ENCODE measurements around the gene ERAS.

ERAS gene

GRCh38 chrX:48826135-48826875 is at the start of gene ERAS:
ERAS (plus strand) TSS chrX:48826513; CDS start chrX:48829124, 2,611 bp downstream.
- intact Hi-C loops (cut with micrococcal nuclease): no loop called here
- Mint-ChIP-seq H3K36me3 (ENCODE audit: low read depth) (peaks cover 45% of the 10 kb centered on the region), H3K9me3 (no peaks in the 10 kb centered on the region), H3K27me3 (peaks cover 49% of the 10 kb centered on the region), H3K4me3 (no peak within 1 kb of the TSS), H3K27ac (no peak within 1 kb of the TSS), H3K4me1 (ENCODE audit: low read depth) (peaks cover 6% of the 10 kb centered on the region)

DNA sequence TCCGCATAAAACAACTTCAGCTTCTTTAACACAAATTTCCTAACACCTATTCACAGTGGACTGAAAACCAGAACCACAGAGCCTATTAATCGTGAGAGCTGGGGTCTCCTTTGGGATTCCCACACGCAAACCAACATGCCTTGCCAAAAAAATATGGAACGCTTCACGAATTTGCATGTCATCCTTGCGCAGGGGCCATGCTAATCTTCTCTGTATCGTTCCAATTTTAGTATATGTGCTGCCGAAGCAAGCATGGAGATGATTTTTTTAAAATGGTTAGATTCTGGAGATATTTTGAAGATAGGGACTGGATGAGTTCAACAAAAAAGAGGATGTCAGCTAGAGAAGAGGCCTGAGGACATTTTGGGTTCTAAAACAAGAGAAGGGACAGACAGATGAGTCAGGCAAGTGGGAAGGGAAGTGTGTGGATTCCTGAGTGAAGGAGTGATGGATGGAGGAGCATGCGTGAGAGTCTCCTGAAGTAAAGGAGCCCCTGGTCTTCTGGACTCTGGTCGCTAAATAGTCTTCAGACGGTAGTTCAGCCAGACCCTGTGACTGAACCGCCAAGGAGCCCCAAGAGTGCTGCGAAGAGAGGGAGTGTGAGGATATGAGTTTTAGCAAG is 49.4 kb upstream of the ERAS start:
- Mint-ChIP-seq H3K27me3 (peaks cover 2% of the 10 kb centered on the region), H3K27ac (no peak overlapping the region), H3K36me3 (ENCODE audit: low read depth) (no peaks in the 10 kb centered on the region), H3K9me3 (no peaks in the 10 kb centered on the region), H3K4me1 (ENCODE audit: low read depth) (no peaks in the 10 kb centered on the region), H3K4me3 (no peak overlapping the region)
- intact Hi-C loops (cut with micrococcal nuclease): no loop called here

GRCh38 chrX:48779399-48779798 is 46.9 kb upstream of the ERAS start:
- intact Hi-C loops (cut with micrococcal nuclease): no loop called here
- Mint-ChIP-seq H3K9me3 (no peaks in the 10 kb centered on the region), H3K27ac (no peak overlapping the region), H3K4me3 (no peak overlapping the region), H3K4me1 (ENCODE audit: low read depth) (no peaks in the 10 kb centered on the region), H3K36me3 (ENCODE audit: low read depth) (no peaks in the 10 kb centered on the region), H3K27me3 (peaks cover 2% of the 10 kb centered on the region)

DNA sequence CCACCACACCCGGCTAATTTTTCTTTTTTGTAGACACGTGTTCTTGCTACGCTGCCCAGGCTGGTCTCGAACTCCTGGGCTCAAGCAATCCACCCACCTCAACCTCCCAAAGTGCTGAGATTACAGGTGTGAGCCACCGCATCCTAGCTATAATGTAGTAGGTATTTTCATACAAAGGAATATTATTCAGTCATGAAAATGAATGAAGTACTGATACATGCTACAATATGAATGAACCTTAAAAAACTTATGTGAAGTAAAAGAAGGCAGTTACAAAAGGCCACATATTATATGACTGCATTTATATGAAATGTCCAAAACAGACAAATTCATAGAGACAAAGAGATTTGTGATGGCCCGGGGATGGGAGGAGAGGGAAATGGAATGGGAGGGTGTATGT is 44.6 kb upstream of the ERAS start:
- Mint-ChIP-seq H3K4me3 (no peak overlapping the region), H3K27me3 (peaks cover 2% of the 10 kb centered on the region), H3K9me3 (no peaks in the 10 kb centered on the region), H3K27ac (no peak overlapping the region), H3K4me1 (ENCODE audit: low read depth) (no peaks in the 10 kb centered on the region), H3K36me3 (ENCODE audit: low read depth) (no peaks in the 10 kb centered on the region)
- intact Hi-C loops (cut with micrococcal nuclease): no loop called here

GRCh38 chrX:48782216-48782615 is 44.1 kb upstream of the ERAS start:
- Mint-ChIP-seq H3K36me3 (ENCODE audit: low read depth) (no peaks in the 10 kb centered on the region), H3K4me3 (no peak overlapping the region), H3K27ac (no peak overlapping the region), H3K27me3 (peaks cover 7% of the 10 kb centered on the region), H3K9me3 (no peaks in the 10 kb centered on the region), H3K4me1 (ENCODE audit: low read depth) (no peaks in the 10 kb centered on the region)
- intact Hi-C loops (cut with micrococcal nuclease): no loop called here

GRCh38 chrX:48782795-48783194 is 43.5 kb upstream of the ERAS start:
- intact Hi-C loops (cut with micrococcal nuclease): no loop called here
- no peak overlapping the region for H3K4me3 Mint-ChIP-seq
- H3K27ac Mint-ChIP-seq: no peak overlapping the region
- no peaks in the 10 kb centered on the region for H3K4me1 Mint-ChIP-seq (ENCODE audit: low read depth)
- H3K27me3 Mint-ChIP-seq: peaks cover 10% of the 10 kb centered on the region
- no peaks in the 10 kb centered on the region for H3K9me3 Mint-ChIP-seq
- H3K36me3 Mint-ChIP-seq (ENCODE audit: low read depth): no peaks in the 10 kb centered on the region

- no peaks in the 10 kb centered on the region for H3K36me3 Mint-ChIP-seq (ENCODE audit: low read depth)
- H3K9me3 Mint-ChIP-seq: no peaks in the 10 kb centered on the region
- H3K4me1 Mint-ChIP-seq (ENCODE audit: low read depth): peaks cover 5% of the 10 kb centered on the region
- intact Hi-C loops (cut with micrococcal nuclease): no loop called here
- H3K27ac Mint-ChIP-seq: no peak overlapping the region
- peaks cover 13% of the 10 kb centered on the region for H3K27me3 Mint-ChIP-seq
- H3K4me3 Mint-ChIP-seq: no peak overlapping the region
Measured at GRCh38 chrX:48784726-48785125, 41.6 kb upstream of the ERAS start.

GRCh38 chrX:48785186-48785539 is 41.1 kb upstream of the ERAS start:
- Mint-ChIP-seq H3K36me3 (ENCODE audit: low read depth) (no peaks in the 10 kb centered on the region), H3K9me3 (no peaks in the 10 kb centered on the region), H3K4me1 (ENCODE audit: low read depth) (peaks cover 9% of the 10 kb centered on the region), H3K4me3 (no peak overlapping the region), H3K27me3 (peaks cover 13% of the 10 kb centered on the region), H3K27ac (no peak overlapping the region)
- intact Hi-C loops (cut with micrococcal nuclease): no loop called here

DNA sequence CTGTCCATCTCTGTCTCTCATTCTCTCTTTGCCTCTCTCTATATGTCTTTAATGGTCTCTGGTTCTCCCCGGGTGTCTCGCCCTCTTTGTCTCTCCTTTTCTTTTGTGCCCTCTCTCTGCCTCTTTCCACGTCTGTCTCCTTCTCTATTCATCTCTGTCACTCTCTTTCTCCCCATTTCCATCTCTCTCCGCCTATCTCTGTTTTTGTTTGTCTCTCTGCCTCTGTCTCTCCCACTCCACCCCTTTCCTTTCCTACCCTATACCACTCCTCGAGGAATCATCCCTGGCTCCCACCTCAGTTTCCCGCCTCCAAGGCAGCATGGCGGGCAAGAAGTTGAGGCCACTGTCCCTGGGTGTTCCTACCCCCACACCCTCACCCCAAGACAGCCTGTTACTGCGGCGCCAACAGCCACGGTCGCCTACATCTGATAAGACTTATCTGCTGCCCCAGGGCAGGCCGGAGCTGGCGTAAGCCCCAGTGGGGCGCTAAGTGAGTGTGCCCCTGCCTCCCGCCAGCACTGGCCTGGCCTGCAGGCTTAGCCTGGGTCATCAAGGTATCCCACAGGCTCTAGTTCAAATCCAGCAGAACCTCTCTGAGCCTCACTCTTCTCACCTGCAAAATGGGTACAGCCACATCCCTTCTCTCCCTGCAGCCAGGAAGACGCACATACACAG is 40.6 kb upstream of the ERAS start:
- H3K27me3 Mint-ChIP-seq: peaks cover 13% of the 10 kb centered on the region
- intact Hi-C loops (cut with micrococcal nuclease): no loop called here
- H3K9me3 Mint-ChIP-seq: no peaks in the 10 kb centered on the region
- no peak overlapping the region for H3K27ac Mint-ChIP-seq
- no peaks in the 10 kb centered on the region for H3K36me3 Mint-ChIP-seq (ENCODE audit: low read depth)
- no peak overlapping the region for H3K4me3 Mint-ChIP-seq
- H3K4me1 Mint-ChIP-seq (ENCODE audit: low read depth): peaks cover 15% of the 10 kb centered on the region

- H3K9me3 Mint-ChIP-seq: no peaks in the 10 kb centered on the region
- no peaks in the 10 kb centered on the region for H3K36me3 Mint-ChIP-seq (ENCODE audit: low read depth)
- intact Hi-C loops (cut with micrococcal nuclease): no loop called here
- H3K27me3 Mint-ChIP-seq: peaks cover 13% of the 10 kb centered on the region
- H3K4me3 Mint-ChIP-seq: no peak within 1 kb of the TSS
- H3K27ac Mint-ChIP-seq: no peak within 1 kb of the TSS
- H3K4me1 Mint-ChIP-seq (ENCODE audit: low read depth): peaks cover 15% of the 10 kb centered on the region
Measured at GRCh38 chrX:48786341-48786800, 39.9 kb upstream of the ERAS start, which contains the start of gene GATA1. GATA1 (plus strand) TSS chrX:48786590; CDS start chrX:48791110, 4,520 bp downstream.

GRCh38 chrX:48786825-48787504 is 39.3 kb upstream of the ERAS start:
- no peaks in the 10 kb centered on the region for H3K36me3 Mint-ChIP-seq (ENCODE audit: low read depth)

GRCh38 chrX:48787505-48788443 is 38.5 kb upstream of the ERAS start:
- H3K4me1 Mint-ChIP-seq (ENCODE audit: low read depth): peaks cover 15% of the 10 kb centered on the region
- H3K36me3 Mint-ChIP-seq (ENCODE audit: low read depth): no peaks in the 10 kb centered on the region
- H3K4me3 Mint-ChIP-seq: no peak overlapping the region
- H3K27ac Mint-ChIP-seq: no peak overlapping the region
- H3K27me3 Mint-ChIP-seq: peaks cover 13% of the 10 kb centered on the region
- intact Hi-C loops (cut with micrococcal nuclease): no loop called here
- no peaks in the 10 kb centered on the region for H3K9me3 Mint-ChIP-seq

More at GRCh38 chrX:48786825-48787504, 39.3 kb upstream of the ERAS start:
- intact Hi-C loops (cut with micrococcal nuclease): no loop called here
- peaks cover 13% of the 10 kb centered on the region for H3K27me3 Mint-ChIP-seq
- H3K9me3 Mint-ChIP-seq: no peaks in the 10 kb centered on the region
- H3K4me3 Mint-ChIP-seq: no peak overlapping the region
- H3K27ac Mint-ChIP-seq: no peak overlapping the region
- H3K4me1 Mint-ChIP-seq (ENCODE audit: low read depth): peaks cover 15% of the 10 kb centered on the region
